Gastrocnemius medialis (tissue), 4 donors: ENCODE results near the gene MUC2.

Source experiments
- CTCF ChIP-seq, 5 experiments: fragments of 450-650 bp in 3 of 5; fragments of 200-600 bp in 2 of 5; sonication (generic) in 2 of 5; IDR thresholded peaks in 4 of 5; conservative IDR thresholded peaks in 1 of 5; 1 replicate in 4 of 5; 2 replicates in 1 of 5; pipeline ENCODE4 v1.5.1; 2016 to 2019; ENCODE audit warnings: antibody characterized with exemption in 5 of 5, mild to moderate bottlenecking in 3 of 5, moderate library complexity in 3 of 5
- POLR2A ChIP-seq, 2 donors: fragments of 450-650 bp; IDR thresholded peaks; one replicate each; pipeline ENCODE4 v1.6.1; 2017; ENCODE audit warnings: antibody characterized with exemption in 2 of 2, mild to moderate bottlenecking in 2 of 2, moderate library complexity in 2 of 2

- TF ChIP-seq POLR2A (IDR thresholded peaks at IDR 0.05) (no peak), CTCF (IDR thresholded peaks at IDR 0.05 in 4 of 5, conservative IDR thresholded peaks at IDR 0.05 in 1 of 5) (no peak)
These were observed 21.4 kb upstream of the MUC2 start for GRCh38 chr11:1053121-1053901.
